ENCODE results near the gene LHCGR.
A peak's percentile ranks its signal among the peaks of the same experiment; 100 is the strongest.

Gene LHCGR

GRCh38 chr2:48754874-48755273 lies 650 bp downstream of the LHCGR start:
- no peak overlapping the region for H2BK15ac ChIP-seq (replicated peaks; ENCODE audit: low read depth)
- H3K23ac ChIP-seq (ENCODE audit: low read length), result no peak overlapping the region
- H3K79me1 ChIP-seq (ENCODE audit: low read length), result no peaks in the 10 kb centered on the region
- H3K4me2 ChIP-seq (ENCODE audit: low read length), result no peak overlapping the region
- H3K4me3 ChIP-seq (ENCODE audit: low read length), result no peak overlapping the region
- H3K18ac ChIP-seq (ENCODE audit: low read length), result no peak overlapping the region
- no peaks in the 10 kb centered on the region for H3K4me1 ChIP-seq (ENCODE audit: control insufficient read depth, low read depth, low read length)
- H3K27ac ChIP-seq (ENCODE audit: low read depth, low read length), result no peak overlapping the region
- peak overlapping the region; percentile 81 for H3K56ac ChIP-seq (ENCODE audit: low read length)
- H2BK120ac ChIP-seq (ENCODE audit: low read depth, low read length), result no peak overlapping the region
- H2BK5ac ChIP-seq (ENCODE audit: low read length), result no peak overlapping the region
- peak; percentile 47 for DNase-seq
- H4K8ac ChIP-seq (ENCODE audit: low read depth, low read length), result no peak overlapping the region
- H3K27me3 ChIP-seq (ENCODE audit: insufficient read depth, low read length, poor library complexity), result no peaks in the 10 kb centered on the region
- no CpG with 5 or more reads among the region's 10 CpGs for WGBS (ENCODE audit: extremely low coverage, insufficient coverage, low lambda C conversion rate)
- H3K4ac ChIP-seq (ENCODE audit: low read depth, low read length), result no peak overlapping the region
- H2AK5ac ChIP-seq (ENCODE audit: low read length), result no peak overlapping the region
- no peaks in the 10 kb centered on the region for H3K36me3 ChIP-seq (ENCODE audit: control insufficient read depth, insufficient read depth, low read length)
- H3K79me2 ChIP-seq (ENCODE audit: control insufficient read depth, insufficient read depth, low read length), result no peaks in the 10 kb centered on the region
- no peak overlapping the region for H3K9ac ChIP-seq (ENCODE audit: low read length)
- no peak overlapping the region for H4K5ac ChIP-seq (ENCODE audit: low read length)

GRCh38 chr2:48753228-48753627 lies 2.3 kb downstream of the LHCGR start:
- Histone ChIP-seq H2BK15ac (replicated peaks; ENCODE audit: low read depth) (no peak overlapping the region), H2BK5ac (ENCODE audit: low read length) (no peak overlapping the region), H3K4ac (ENCODE audit: low read depth, low read length) (no peak overlapping the region), H3K79me2 (ENCODE audit: control insufficient read depth, insufficient read depth, low read length) (no peaks in the 10 kb centered on the region), H3K4me1 (ENCODE audit: control insufficient read depth, low read depth, low read length) (no peaks in the 10 kb centered on the region), H3K23ac (ENCODE audit: low read length) (no peak overlapping the region), H4K5ac (ENCODE audit: low read length) (no peak overlapping the region), H3K79me1 (ENCODE audit: low read length) (no peaks in the 10 kb centered on the region), H3K36me3 (ENCODE audit: control insufficient read depth, insufficient read depth, low read length) (no peaks in the 10 kb centered on the region), H3K27me3 (ENCODE audit: insufficient read depth, low read length, poor library complexity) (no peaks in the 10 kb centered on the region), H3K4me2 (ENCODE audit: low read length) (no peak overlapping the region), H4K8ac (ENCODE audit: low read depth, low read length) (no peak overlapping the region), H3K9ac (ENCODE audit: low read length) (no peak overlapping the region), H3K4me3 (ENCODE audit: low read length) (no peak overlapping the region), H3K56ac (ENCODE audit: low read length) (no peak overlapping the region), H2AK5ac (ENCODE audit: low read length) (no peak overlapping the region), H2BK120ac (ENCODE audit: low read depth, low read length) (no peak overlapping the region), H3K27ac (ENCODE audit: low read depth, low read length) (no peak overlapping the region), H3K18ac (ENCODE audit: low read length) (no peak overlapping the region)
- WGBS (ENCODE audit: extremely low coverage, insufficient coverage, low lambda C conversion rate), result no CpG with 5 or more reads among the region's 1 CpG
- no peak for DNase-seq

GRCh38 chr2:48750128-48750739 lies 5.3 kb downstream of the LHCGR start:
- Histone ChIP-seq H3K27me3 (ENCODE audit: insufficient read depth, low read length, poor library complexity) (no peaks in the 10 kb centered on the region), H3K4me1 (ENCODE audit: control insufficient read depth, low read depth, low read length) (no peaks in the 10 kb centered on the region), H4K8ac (ENCODE audit: low read depth, low read length) (no peak overlapping the region), H3K23ac (ENCODE audit: low read length) (no peak overlapping the region), H3K36me3 (ENCODE audit: control insufficient read depth, insufficient read depth, low read length) (no peaks in the 10 kb centered on the region), H4K5ac (ENCODE audit: low read length) (no peak overlapping the region), H3K9ac (ENCODE audit: low read length) (no peak overlapping the region), H3K56ac (ENCODE audit: low read length) (no peak overlapping the region), H2BK15ac (replicated peaks; ENCODE audit: low read depth) (no peak overlapping the region), H3K79me1 (ENCODE audit: low read length) (no peaks in the 10 kb centered on the region), H3K18ac (ENCODE audit: low read length) (no peak overlapping the region), H3K79me2 (ENCODE audit: control insufficient read depth, insufficient read depth, low read length) (no peaks in the 10 kb centered on the region), H3K4ac (ENCODE audit: low read depth, low read length) (peak overlapping the region; percentile 81), H3K27ac (ENCODE audit: low read depth, low read length) (no peak overlapping the region), H2AK5ac (ENCODE audit: low read length) (no peak overlapping the region), H2BK120ac (ENCODE audit: low read depth, low read length) (no peak overlapping the region), H2BK5ac (ENCODE audit: low read length) (no peak overlapping the region), H3K4me3 (ENCODE audit: low read length) (no peak overlapping the region), H3K4me2 (ENCODE audit: low read length) (no peak overlapping the region)
- no peak for DNase-seq

GRCh38 chr2:48749291-48750127 lies 6.0 kb downstream of the LHCGR start:
- Histone ChIP-seq H3K4me1 (ENCODE audit: control insufficient read depth, low read depth, low read length) (no peaks in the 10 kb centered on the region), H3K27me3 (ENCODE audit: insufficient read depth, low read length, poor library complexity) (no peaks in the 10 kb centered on the region), H2BK15ac (replicated peaks; ENCODE audit: low read depth) (no peak overlapping the region), H3K56ac (ENCODE audit: low read length) (no peak overlapping the region), H3K4ac (ENCODE audit: low read depth, low read length) (no peak overlapping the region), H3K79me2 (ENCODE audit: control insufficient read depth, insufficient read depth, low read length) (no peaks in the 10 kb centered on the region), H3K4me2 (ENCODE audit: low read length) (no peak overlapping the region), H3K4me3 (ENCODE audit: low read length) (no peak overlapping the region), H3K79me1 (ENCODE audit: low read length) (no peaks in the 10 kb centered on the region), H2BK120ac (ENCODE audit: low read depth, low read length) (no peak overlapping the region), H2BK5ac (ENCODE audit: low read length) (no peak overlapping the region), H2AK5ac (ENCODE audit: low read length) (no peak overlapping the region), H4K5ac (ENCODE audit: low read length) (no peak overlapping the region), H3K23ac (ENCODE audit: low read length) (no peak overlapping the region), H3K9ac (ENCODE audit: low read length) (no peak overlapping the region), H3K27ac (ENCODE audit: low read depth, low read length) (no peak overlapping the region), H3K36me3 (ENCODE audit: control insufficient read depth, insufficient read depth, low read length) (no peaks in the 10 kb centered on the region), H4K8ac (ENCODE audit: low read depth, low read length) (no peak overlapping the region), H3K18ac (ENCODE audit: low read length) (no peak overlapping the region)
- no peak for DNase-seq
- WGBS (ENCODE audit: extremely low coverage, insufficient coverage, low lambda C conversion rate), result no CpG with 5 or more reads among the region's 2 CpGs

- Histone ChIP-seq H3K4me3 (ENCODE audit: low read length) (no peak overlapping the region), H2BK5ac (ENCODE audit: low read length) (no peak overlapping the region), H3K4ac (ENCODE audit: low read depth, low read length) (no peak overlapping the region), H2BK15ac (replicated peaks; ENCODE audit: low read depth) (no peak overlapping the region), H3K18ac (ENCODE audit: low read length) (no peak overlapping the region), H4K8ac (ENCODE audit: low read depth, low read length) (no peak overlapping the region), H2AK5ac (ENCODE audit: low read length) (no peak overlapping the region), H3K36me3 (ENCODE audit: control insufficient read depth, insufficient read depth, low read length) (no peaks in the 10 kb centered on the region), H3K23ac (ENCODE audit: low read length) (no peak overlapping the region), H3K9ac (ENCODE audit: low read length) (no peak overlapping the region), H3K79me2 (ENCODE audit: control insufficient read depth, insufficient read depth, low read length) (no peaks in the 10 kb centered on the region), H3K79me1 (ENCODE audit: low read length) (no peaks in the 10 kb centered on the region), H4K5ac (ENCODE audit: low read length) (no peak overlapping the region), H3K27ac (ENCODE audit: low read depth, low read length) (no peak overlapping the region), H2BK120ac (ENCODE audit: low read depth, low read length) (no peak overlapping the region), H3K4me1 (ENCODE audit: control insufficient read depth, low read depth, low read length) (no peaks in the 10 kb centered on the region), H3K56ac (ENCODE audit: low read length) (no peak overlapping the region), H3K4me2 (ENCODE audit: low read length) (no peak overlapping the region), H3K27me3 (ENCODE audit: insufficient read depth, low read length, poor library complexity) (no peaks in the 10 kb centered on the region)
- DNase-seq, result no peak
- WGBS (ENCODE audit: extremely low coverage, insufficient coverage, low lambda C conversion rate), result no CpG with 5 or more reads among the region's 6 CpGs
These were observed 8.2 kb downstream of the LHCGR start for GRCh38 chr2:48747319-48747718.
